GM19467 (cell line): ENCODE measurements around the gene OR52E2.

Experiments
- ATAC-seq: cut with Tn5 transposase; IDR thresholded peaks from one replicate; pipeline ENCODE4 v1.9.1; 2021; ENCODE audit warnings: mild to moderate bottlenecking, moderate library complexity; ENCODE audit not compliant: unreplicated experiment

Gene OR52E2

GRCh38 chr11:5021996-5022395 is 37.4 kb downstream of the OR52E2 start:
- ATAC-seq = no peak

DNA sequence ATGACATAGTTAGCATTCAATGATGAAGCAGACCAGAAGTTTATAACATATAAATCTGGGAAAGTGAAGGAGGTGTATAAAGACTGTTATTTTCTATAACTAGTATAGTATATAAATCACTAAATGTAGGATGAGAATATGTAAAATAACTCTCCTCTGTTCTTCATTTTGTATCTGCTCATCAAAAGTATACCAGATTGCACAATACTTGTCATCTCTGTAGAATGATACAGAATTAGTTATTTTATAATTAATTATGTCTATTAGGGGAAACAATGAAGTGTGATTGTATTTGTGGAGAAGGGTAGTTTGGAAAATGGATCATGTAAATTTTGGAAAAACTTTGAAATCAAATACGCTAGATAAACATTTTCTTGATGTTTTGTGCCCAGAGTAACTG is 46.4 kb downstream of the OR52E2 start:
- ATAC-seq = no peak

DNA sequence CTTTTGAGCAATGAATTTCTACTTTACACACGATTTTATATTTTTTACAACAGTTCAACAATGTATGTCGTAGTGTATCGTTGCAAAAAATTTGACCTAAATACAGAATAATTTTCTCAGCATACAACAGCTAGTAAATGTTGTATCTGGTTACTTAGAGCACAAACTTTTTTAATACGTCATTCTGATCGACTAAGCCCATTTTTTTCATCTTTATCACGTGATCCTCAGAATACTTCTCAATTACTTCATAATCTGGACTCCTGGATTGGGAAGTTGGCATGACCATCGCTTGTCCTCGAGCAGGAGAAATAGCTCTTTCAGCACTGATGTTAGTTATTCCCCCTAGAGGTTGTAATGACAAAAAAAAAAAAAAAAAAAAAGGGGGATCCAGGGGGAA is 48.2 kb downstream of the OR52E2 start:
- no peak for ATAC-seq
